Vagina (tissue), 2 donors: ENCODE results near the gene LRRC42. TPM values are rescaled to one million over a fixed set of nuclear protein-coding genes. Genes with fewer than 3 reads are reported as not detected.

Source experiments
- DNase-seq, 2 donors: peaks; one replicate each; pipeline ENCODE4 v3.0.0-alpha.2; 2017; ENCODE audit errors: extremely low spot score in 2 of 2
- H3K27ac ChIP-seq: fragments of 200-600 bp; sonication (generic); one replicate; pipeline ENCODE4 v1.5.1; 2019
- H3K27me3 ChIP-seq: fragments of 200-600 bp; sonication (generic); one replicate; pipeline ENCODE4 v1.5.1; 2019
- H3K36me3 ChIP-seq, 2 donors: fragments of 200-600 bp; sonication (generic); one replicate each; pipeline ENCODE4 v1.5.1; 2017 to 2019
- H3K4me1 ChIP-seq: fragments of 200-600 bp; sonication (generic); one replicate; pipeline ENCODE4 v1.5.1; 2019
- H3K4me3 ChIP-seq, 2 donors: fragments of 200-600 bp; sonication (generic); 1 replicate in 1 of 2; 2 replicates in 1 of 2; pipeline ENCODE4 v1.5.1; 2016 to 2019
- H3K9me3 ChIP-seq: fragments of 200-600 bp; sonication (generic); one replicate; pipeline ENCODE4 v1.5.1; 2019
- CTCF ChIP-seq, 3 experiments: fragments of 450-650 bp in 2 of 3; fragments of 200-600 bp in 1 of 3; sonication (generic) in 1 of 3; IDR thresholded peaks; one replicate each; pipeline ENCODE4 v1.5.1; 2017 to 2019; ENCODE audit warnings: antibody characterized with exemption in 3 of 3, mild to moderate bottlenecking in 2 of 3, moderate library complexity in 2 of 3
- POLR2A ChIP-seq, 2 donors: fragments of 450-650 bp; IDR thresholded peaks; one replicate each; pipeline ENCODE4 v1.6.1; 2017; ENCODE audit warnings: antibody characterized with exemption in 2 of 2, mild to moderate bottlenecking in 2 of 2, moderate library complexity in 2 of 2
- POLR2AphosphoS5 ChIP-seq, 2 donors: sonication (generic); formaldehyde crosslinking; IDR thresholded peaks; one replicate each; pipeline ENCODE4 v1.9.0; 2017; ENCODE audit warnings: antibody characterized with exemption in 2 of 2, mild to moderate bottlenecking in 2 of 2, low read depth in 1 of 2; ENCODE audit not compliant: insufficient read depth in 1 of 2
- intact Hi-C: fragments of 100-400 bp; cut with DNase I; formaldehyde crosslinking; loops from one replicate; pipeline ENCODE4 v1.15.1; 2023
- total RNA-seq: library from RNA; depleted of rRNA; stranded (reverse); fragments of >200 nt; gene quantifications from one replicate; pipeline ENCODE4 v1.2.3, GENCODE V29; 2016

LRRC42 gene
- total RNA-seq, 1 donor from 2014 or later, result 31.7 TPM

GRCh38 chr1:53913352-53914033 is 32.7 kb upstream of the LRRC42 start:
- no peak overlapping the region for H3K27ac ChIP-seq
- no peak for DNase-seq
- TF ChIP-seq CTCF (IDR thresholded peaks at IDR 0.05) (no peak), POLR2A (IDR thresholded peaks at IDR 0.05) (no peak), POLR2AphosphoS5 (IDR thresholded peaks at IDR 0.05; ENCODE audit: insufficient read depth in 1 of 2, low read depth in 1 of 2) (no peak)
- H3K36me3 ChIP-seq, result peaks cover 0 to 4% of the 10 kb centered on the region in 2 donors
- H3K4me3 ChIP-seq, result no peak overlapping the region
- H3K4me1 ChIP-seq, result no peaks in the 10 kb centered on the region
- H3K27me3 ChIP-seq, result no peaks in the 10 kb centered on the region
- no peaks in the 10 kb centered on the region for H3K9me3 ChIP-seq
- intact Hi-C loops, result no loop called here

- intact Hi-C loops, result no loop called here
- DNase-seq, result no peak
- TF ChIP-seq POLR2A (IDR thresholded peaks at IDR 0.05), result no peak
- TF ChIP-seq CTCF (IDR thresholded peaks at IDR 0.05), result no peak
- no peak for TF ChIP-seq POLR2AphosphoS5 (IDR thresholded peaks at IDR 0.05; ENCODE audit: insufficient read depth in 1 of 2, low read depth in 1 of 2)
- Histone ChIP-seq H3K9me3 (no peaks in the 10 kb centered on the region), H3K36me3 (peaks cover 0 to 5% of the 10 kb centered on the region in 2 donors), H3K27ac (no peak overlapping the region), H3K4me1 (no peaks in the 10 kb centered on the region), H3K4me3 (no peak overlapping the region), H3K27me3 (no peaks in the 10 kb centered on the region)
Observed at GRCh38 chr1:53918343-53918742, 27.8 kb upstream of the LRRC42 start.

- Histone ChIP-seq H3K4me3 (no peak overlapping the region), H3K4me1 (no peaks in the 10 kb centered on the region), H3K36me3 (peaks cover 0 to 5% of the 10 kb centered on the region in 2 donors), H3K9me3 (no peaks in the 10 kb centered on the region), H3K27ac (no peak overlapping the region), H3K27me3 (no peaks in the 10 kb centered on the region)
- intact Hi-C loops, result no loop called here
- DNase-seq, result no peak
- TF ChIP-seq POLR2A (IDR thresholded peaks at IDR 0.05) (no peak), CTCF (IDR thresholded peaks at IDR 0.05) (no peak), POLR2AphosphoS5 (IDR thresholded peaks at IDR 0.05; ENCODE audit: insufficient read depth in 1 of 2, low read depth in 1 of 2) (no peak)
Observed at GRCh38 chr1:53919675-53920066, 26.5 kb upstream of the LRRC42 start.

- Histone ChIP-seq H3K4me1 (no peaks in the 10 kb centered on the region), H3K27me3 (no peaks in the 10 kb centered on the region), H3K4me3 (no peak overlapping the region), H3K27ac (no peak overlapping the region), H3K36me3 (peaks cover 0 to 11% of the 10 kb centered on the region in 2 donors), H3K9me3 (peaks cover 7% of the 10 kb centered on the region)
- intact Hi-C loops, result no loop called here
- DNase-seq, result no peak
- TF ChIP-seq POLR2A (IDR thresholded peaks at IDR 0.05) (no peak), CTCF (IDR thresholded peaks at IDR 0.05) (no peak), POLR2AphosphoS5 (IDR thresholded peaks at IDR 0.05; ENCODE audit: insufficient read depth in 1 of 2, low read depth in 1 of 2) (no peak)
Observed at GRCh38 chr1:53927376-53927881, 18.7 kb upstream of the LRRC42 start.

- DNase-seq, result no peak
- no peaks in the 10 kb centered on the region for H3K4me1 ChIP-seq
- H3K27me3 ChIP-seq, result no peaks in the 10 kb centered on the region
- no peak overlapping the region for H3K4me3 ChIP-seq
- TF ChIP-seq POLR2A (IDR thresholded peaks at IDR 0.05) (no peak), CTCF (IDR thresholded peaks at IDR 0.05) (no peak), POLR2AphosphoS5 (IDR thresholded peaks at IDR 0.05; ENCODE audit: insufficient read depth in 1 of 2, low read depth in 1 of 2) (no peak)
- H3K36me3 ChIP-seq, result peaks cover 0 to 6% of the 10 kb centered on the region in 2 donors
- intact Hi-C loops, result no loop called here
- peaks cover 7% of the 10 kb centered on the region for H3K9me3 ChIP-seq
- no peak overlapping the region for H3K27ac ChIP-seq
Observed at GRCh38 chr1:53929246-53929960, 16.7 kb upstream of the LRRC42 start.
